Calu3 (cell line): ENCODE measurements around the gene PLPP3. TPM values are rescaled to one million over a fixed set of nuclear protein-coding genes. Genes with fewer than 3 reads are reported as not detected.

Experiments
- BruUV-seq: library from RNA; stranded (reverse); fragments of 400-500 nt; replicated peaks from 2 replicates; lab custom pipeline; 2021; lab: Mats Ljungman, UMichigan
- CTCF ChIA-PET: fragments of 300-600 bp; sonication (Branson Sonifier 250); formaldehyde crosslinking; loops from one replicate; lab custom pipeline; 2022; ENCODE audit warnings: antibody characterized with exemption; lab: Charles Lee
- DNase-seq: peaks from one replicate; pipeline ENCODE4 v3.0.0; 2022
- H3K27ac Mint-ChIP-seq: one replicate; pipeline ENCODE4 v1.8.0; 2022; ENCODE audit warnings: mixed read lengths; ENCODE audit not compliant: unreplicated experiment
- H3K27me3 Mint-ChIP-seq: one replicate; pipeline ENCODE4 v1.8.0; 2022; ENCODE audit warnings: mixed read lengths; ENCODE audit not compliant: unreplicated experiment
- H3K36me3 Mint-ChIP-seq: one replicate; pipeline ENCODE4 v1.8.0; 2022; ENCODE audit warnings: mild to moderate bottlenecking, moderate library complexity, mixed read lengths; ENCODE audit not compliant: insufficient read depth, unreplicated experiment
- H3K4me1 Mint-ChIP-seq: one replicate; pipeline ENCODE4 v1.8.0; 2022; ENCODE audit warnings: mild to moderate bottlenecking, low read depth, mixed read lengths; ENCODE audit not compliant: unreplicated experiment
- H3K4me3 Mint-ChIP-seq: one replicate; pipeline ENCODE4 v1.8.0; 2022; ENCODE audit warnings: mild to moderate bottlenecking, low read depth, moderate library complexity, mixed read lengths; ENCODE audit not compliant: unreplicated experiment
- H3K9me3 Mint-ChIP-seq: one replicate; pipeline ENCODE4 v1.8.0; 2022; ENCODE audit warnings: low read depth, mixed read lengths; ENCODE audit not compliant: unreplicated experiment
- CTCF ChIP-seq: fragments of 200-600 bp; IDR thresholded peaks from one replicate; pipeline ENCODE4 v1.8.0; 2022; ENCODE audit warnings: antibody characterized with exemption; ENCODE audit not compliant: unreplicated experiment
- intact Hi-C: fragments of 100-400 bp; cut with micrococcal nuclease; formaldehyde crosslinking; loops from one replicate; pipeline ENCODE4 v1.10.0; 2022; ENCODE audit not compliant: unreplicated experiment
- total RNA-seq: library from RNA; stranded (reverse); gene quantifications from 2 replicates; pipeline ENCODE4 v1.2.3, GENCODE V29; 2022

Gene PLPP3
- total RNA-seq, 1 experiment from 2014 or later: 18.9 TPM

- CTCF ChIA-PET: no interaction called here
- BruUV-seq: no TSS peak
- no peak for TF ChIP-seq CTCF
- no peaks in the 10 kb centered on the region for H3K4me1 Mint-ChIP-seq
- H3K9me3 Mint-ChIP-seq: no peaks in the 10 kb centered on the region
- intact Hi-C loops: no loop called here
- no peaks in the 10 kb centered on the region for H3K36me3 Mint-ChIP-seq
- H3K27ac Mint-ChIP-seq: no peak overlapping the region
- DNase-seq: no peak
- H3K4me3 Mint-ChIP-seq: no peak overlapping the region
- H3K27me3 Mint-ChIP-seq: no peaks in the 10 kb centered on the region
These were observed 12.5 kb upstream of the PLPP3 start for GRCh38 chr1:56591909-56592308.

DNA sequence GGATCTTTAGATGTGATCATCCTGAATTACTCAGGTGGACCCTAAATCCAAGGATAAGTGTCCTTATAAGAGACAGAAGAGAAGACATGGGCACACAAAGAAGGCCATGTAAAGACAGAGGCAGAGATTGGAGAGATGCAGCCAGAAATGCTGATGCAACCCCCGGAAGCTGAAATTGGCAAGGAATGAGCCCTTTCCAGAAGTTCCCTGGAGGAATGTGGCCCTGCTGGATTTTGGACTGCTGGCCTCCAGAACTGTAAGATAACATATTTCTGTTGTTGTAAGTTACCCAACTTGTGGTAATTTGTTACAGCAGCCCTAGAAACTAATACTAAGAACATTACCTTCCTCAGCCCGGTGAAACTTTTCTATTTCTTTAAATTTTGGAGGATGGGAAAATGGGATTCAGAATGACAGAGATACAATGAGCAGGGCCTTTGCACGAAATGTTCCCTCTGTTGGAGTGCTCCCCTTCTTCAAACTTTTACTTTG, 11.2 kb upstream of the PLPP3 start:
- H3K27ac Mint-ChIP-seq: no peak overlapping the region
- no peak for TF ChIP-seq CTCF
- CTCF ChIA-PET: no interaction called here

GRCh38 chr1:56589369-56589768, 10.0 kb upstream of the PLPP3 start:
- CTCF ChIA-PET: interaction anchor here (0.7 kb wide), 1 partner anchor 207 kb away, joined by 3 read pairs; no protein-coding TSS in a partner anchor
- H3K27ac Mint-ChIP-seq: no peak overlapping the region
- BruUV-seq: no TSS peak

More for the DNA sequence above, 11.2 kb upstream of the PLPP3 start:
- no peak for DNase-seq
- intact Hi-C loops: no loop called here
- Mint-ChIP-seq H3K27me3 (no peaks in the 10 kb centered on the region), H3K4me3 (no peak overlapping the region), H3K9me3 (no peaks in the 10 kb centered on the region), H3K4me1 (no peaks in the 10 kb centered on the region), H3K36me3 (no peaks in the 10 kb centered on the region)
- no TSS peak for BruUV-seq

DNA sequence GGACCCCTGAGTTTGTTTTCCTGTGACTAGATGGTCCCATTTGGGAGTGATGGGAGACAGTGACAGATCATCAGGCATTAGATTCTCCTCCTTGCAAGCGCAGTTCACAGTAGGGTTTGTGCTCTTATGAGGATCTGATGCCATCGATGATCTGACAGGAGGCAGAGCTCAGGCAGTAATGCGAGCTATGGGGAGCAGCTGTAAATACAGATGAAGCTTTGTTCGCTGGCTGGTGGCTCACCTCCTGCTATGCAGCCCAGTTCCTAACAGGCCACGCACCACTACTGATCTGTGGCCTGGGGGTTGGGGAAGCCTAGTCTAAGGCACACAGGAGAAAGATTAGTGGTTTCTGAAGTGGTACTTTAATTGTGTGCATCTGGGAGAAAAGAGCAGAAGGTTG, 7.1 kb upstream of the PLPP3 start:
- BruUV-seq: no TSS peak
- Mint-ChIP-seq H3K27ac (no peak overlapping the region), H3K4me3 (no peak overlapping the region), H3K36me3 (no peaks in the 10 kb centered on the region), H3K4me1 (no peaks in the 10 kb centered on the region), H3K9me3 (no peaks in the 10 kb centered on the region), H3K27me3 (no peaks in the 10 kb centered on the region)
- CTCF ChIA-PET: no interaction called here
- DNase-seq: no peak
- TF ChIP-seq CTCF: no peak
- intact Hi-C loops: loop anchor here (5.0 to 10.0 kb wide), 5 partner anchors 121 to 1442 kb away; no protein-coding TSS in a partner anchor

More at GRCh38 chr1:56589369-56589768, 10.0 kb upstream of the PLPP3 start:
- Mint-ChIP-seq H3K36me3 (no peaks in the 10 kb centered on the region), H3K4me1 (no peaks in the 10 kb centered on the region), H3K27me3 (no peaks in the 10 kb centered on the region), H3K9me3 (no peaks in the 10 kb centered on the region), H3K4me3 (no peak overlapping the region)
- no peak for DNase-seq
- intact Hi-C loops: loop anchor here (5.0 to 10.0 kb wide), 5 partner anchors 118 to 1445 kb away; no protein-coding TSS in a partner anchor
- TF ChIP-seq CTCF: no peak
